IMR-90 (cell line): ENCODE results near the gene LIMCH1. TPM values are rescaled to one million over a fixed set of nuclear protein-coding genes. Genes with fewer than 3 reads are reported as not detected.

ENCODE experiments used
- ATAC-seq: fragments of 200-7000 bp; cut with Tn5 transposase; 2 replicates; pipeline ENCODE4 v1.9.1; 2020; ENCODE audit warnings: low read depth, mild to moderate bottlenecking, moderate library complexity
- BruUV-seq: library from RNA; stranded (reverse); fragments of 400-500 nt; replicated peaks from 2 replicates; lab custom pipeline; 2021; lab: Mats Ljungman, UMichigan
- CTCF ChIA-PET: fragments of 300-600 bp; formaldehyde crosslinking; extraction: SDS; loops from one replicate; lab custom pipeline; 2021; ENCODE audit warnings: antibody characterized with exemption; lab: Yijun Ruan, JAX
- POLR2A ChIA-PET: fragments of 300-600 bp; sonication (Branson Sonifier 250); formaldehyde crosslinking; loops from one replicate; lab custom pipeline; 2022; ENCODE audit warnings: antibody characterized with exemption; ENCODE audit not compliant: unreplicated experiment; lab: Charles Lee
- DNase-seq: peaks from one replicate; pipeline ENCODE4 v3.0.0; 2013
- H2AFZ ChIP-seq: replicated peaks from 2 replicates; pipeline ENCODE3; 2013; ENCODE audit warnings: low read length, mild to moderate bottlenecking; ENCODE audit not compliant: poor library complexity
- H2AK5ac ChIP-seq: 2 replicates; pipeline ENCODE4 v1.6.1; 2013; ENCODE audit warnings: low read depth, low read length, inconsistent platforms
- H2AK9ac ChIP-seq: replicated peaks from 2 replicates; pipeline ENCODE3; 2013; ENCODE audit warnings: mild to moderate bottlenecking, low read depth, low read length, moderate library complexity; ENCODE audit not compliant: poor library complexity
- H2BK120ac ChIP-seq: 2 replicates; pipeline ENCODE4 v1.6.1; 2013; ENCODE audit warnings: low read depth, low read length, inconsistent platforms
- H2BK15ac ChIP-seq: 3 replicates; pipeline ENCODE4 v1.6.1; 2013; ENCODE audit warnings: low read depth, low read length, inconsistent platforms
- H2BK20ac ChIP-seq: 2 replicates; pipeline ENCODE4 v1.6.1; 2013; ENCODE audit warnings: low read depth, mild to moderate bottlenecking, inconsistent platforms, low read length, moderate library complexity
- H2BK5ac ChIP-seq: 2 replicates; pipeline ENCODE4 v1.6.1; 2013; ENCODE audit warnings: mild to moderate bottlenecking, low read depth, low read length, inconsistent platforms; ENCODE audit not compliant: poor library complexity, severe bottlenecking
- H3K14ac ChIP-seq: replicated peaks from 2 replicates; pipeline ENCODE4 v1.6.1; 2013; ENCODE audit warnings: low read depth, low read length, inconsistent platforms
- H3K18ac ChIP-seq: 2 replicates; pipeline ENCODE4 v1.6.1; 2013; ENCODE audit warnings: low read depth, low read length, control low read depth
- H3K23ac ChIP-seq: 2 replicates; pipeline ENCODE4 v1.6.1; 2013; ENCODE audit warnings: low read depth, low read length, inconsistent platforms
- H3K27ac ChIP-seq: 2 replicates; pipeline ENCODE4 v1.5.1; 2013; ENCODE audit warnings: mild to moderate bottlenecking, control low read depth, low read length; ENCODE audit not compliant: insufficient read depth
- H3K27me3 ChIP-seq: 2 replicates; pipeline ENCODE4 v1.6.1; 2013; ENCODE audit warnings: low read length; ENCODE audit not compliant: control insufficient read depth, insufficient read depth
- H3K36me3 ChIP-seq: 2 replicates; pipeline ENCODE4 v1.6.1; 2013; ENCODE audit warnings: low read length, mixed read lengths; ENCODE audit not compliant: control insufficient read depth, insufficient read depth
- H3K4ac ChIP-seq: 2 replicates; pipeline ENCODE4 v1.6.1; 2013; ENCODE audit warnings: low read depth, low read length, inconsistent platforms
- H3K4me1 ChIP-seq: 2 replicates; pipeline ENCODE4 v1.6.1; 2013; ENCODE audit warnings: low read length, mixed read lengths; ENCODE audit not compliant: control insufficient read depth, insufficient read depth
- H3K4me2 ChIP-seq: 2 replicates; pipeline ENCODE4 v1.6.1; 2013; ENCODE audit warnings: low read depth, mild to moderate bottlenecking, control low read depth, low read length, moderate library complexity
- H3K4me3 ChIP-seq: 2 replicates; pipeline ENCODE4 v1.5.1; 2013; ENCODE audit warnings: low read depth, mild to moderate bottlenecking, control low read depth, low read length, moderate library complexity; ENCODE audit not compliant: insufficient read depth
- H3K56ac ChIP-seq: 2 replicates; pipeline ENCODE4 v1.6.1; 2013; ENCODE audit warnings: low read length, inconsistent platforms; ENCODE audit not compliant: insufficient read depth; ENCODE audit errors: extremely low read depth
- H3K79me1 ChIP-seq, 2 experiments: 2 replicates each; pipeline ENCODE4 v1.6.1; 2013; ENCODE audit warnings: low read length in 2 of 2, inconsistent platforms in 1 of 2, low read depth in 1 of 2
- H3K9ac ChIP-seq: 2 replicates; pipeline ENCODE4 v1.6.1; 2013; ENCODE audit warnings: low read depth, low read length, control low read depth
- H3K9me1 ChIP-seq: 2 replicates; pipeline ENCODE4 v1.6.1; 2013; ENCODE audit warnings: low read length, inconsistent platforms; ENCODE audit not compliant: insufficient read depth
- H3K9me3 ChIP-seq: 2 replicates; pipeline ENCODE4 v1.6.1; 2013; ENCODE audit warnings: low read length; ENCODE audit not compliant: control insufficient read depth, insufficient read depth
- H4K20me1 ChIP-seq: 2 replicates; pipeline ENCODE4 v1.6.1; 2013; ENCODE audit warnings: low read length, inconsistent platforms; ENCODE audit not compliant: insufficient read depth
- H4K5ac ChIP-seq: 2 replicates; pipeline ENCODE4 v1.6.1; 2013; ENCODE audit warnings: mild to moderate bottlenecking, low read depth, low read length, control low read depth
- H4K8ac ChIP-seq, 2 experiments: 2 replicates each; pipeline ENCODE4 v1.6.1; 2013; ENCODE audit warnings: low read depth in 2 of 2, low read length in 2 of 2, control low read depth in 1 of 2, inconsistent platforms in 1 of 2
- H4K91ac ChIP-seq: 2 replicates; pipeline ENCODE4 v1.6.1; 2013; ENCODE audit warnings: low read depth, low read length, inconsistent platforms; ENCODE audit not compliant: insufficient read depth
- BHLHE40 ChIP-seq: fragments of 150-350 bp; IDR thresholded peaks from 2 replicates; pipeline ENCODE4 v1.6.1; 2016; ENCODE audit warnings: mild to moderate bottlenecking, low read depth, low read length
- CEBPB ChIP-seq: IDR thresholded peaks from 2 replicates; pipeline ENCODE4 v1.6.1; 2012; ENCODE audit warnings: low read depth, low read length, improper control_type of control experiment
- CHD1 ChIP-seq: IDR thresholded peaks from 2 replicates; pipeline ENCODE4 v1.6.1; 2012; ENCODE audit warnings: low read depth, low read length, improper control_type of control experiment
- CTCF ChIP-seq: conservative IDR thresholded peaks from 2 replicates; pipeline ENCODE4 v1.5.1; 2012; ENCODE audit warnings: mild to moderate bottlenecking, low read depth, low read length, improper control_type of control experiment
- ELK1 ChIP-seq: fragments of 150-350 bp; IDR thresholded peaks from 2 replicates; pipeline ENCODE4 v1.6.1; 2016; ENCODE audit warnings: low read depth, mild to moderate bottlenecking, low read length, moderate library complexity, borderline replicate concordance
- FOS ChIP-seq: fragments of 150-350 bp; IDR thresholded peaks from 2 replicates; pipeline ENCODE4 v1.6.1; 2016; ENCODE audit warnings: low read depth, low read length
- MAFK ChIP-seq: IDR thresholded peaks from 2 replicates; pipeline ENCODE4 v1.6.1; 2012; ENCODE audit warnings: low read depth, low read length, improper control_type of control experiment
- MAZ ChIP-seq: IDR thresholded peaks from 2 replicates; pipeline ENCODE4 v1.6.1; 2012; ENCODE audit warnings: low read depth, mild to moderate bottlenecking, low read length, improper control_type of control experiment, moderate library complexity, borderline replicate concordance
- MXI1 ChIP-seq: IDR thresholded peaks from 2 replicates; pipeline ENCODE4 v1.6.1; 2012; ENCODE audit warnings: low read depth, mild to moderate bottlenecking, low read length, moderate library complexity, borderline replicate concordance
- NFE2L2 ChIP-seq: fragments of 150-350 bp; IDR thresholded peaks from 2 replicates; pipeline ENCODE4 v1.6.1; 2016; ENCODE audit warnings: low read depth, mild to moderate bottlenecking, low read length
- POLR2A ChIP-seq: IDR thresholded peaks from 2 replicates; pipeline ENCODE4 v1.6.1; 2012; ENCODE audit warnings: mild to moderate bottlenecking, low read depth, low read length
- RAD21 ChIP-seq: IDR thresholded peaks from 2 replicates; pipeline ENCODE4 v1.6.1; 2012; ENCODE audit warnings: low read length, improper control_type of control experiment
- RFX5 ChIP-seq: IDR thresholded peaks from 2 replicates; pipeline ENCODE4 v1.8.0; 2012; ENCODE audit warnings: low read depth, mild to moderate bottlenecking, low read length, moderate library complexity
- SMC3 ChIP-seq: fragments of 150-350 bp; IDR thresholded peaks from 2 replicates; pipeline ENCODE4 v1.6.1; 2016; ENCODE audit warnings: low read depth, mild to moderate bottlenecking, antibody characterized with exemption, low read length, moderate library complexity
- USF2 ChIP-seq: fragments of 150-350 bp; IDR thresholded peaks from 2 replicates; pipeline ENCODE4 v1.6.1; 2017; ENCODE audit warnings: mild to moderate bottlenecking, antibody characterized with exemption, low read length, low read depth
- WGBS, 2 experiments: methylation state at CpG; one replicate each; pipeline versions ENCODE4 v1.1.5 to v1.1.7; 2013; ENCODE audit warnings: missing lambda C conversion rate in 2 of 2; ENCODE audit not compliant: insufficient read length in 1 of 2; ENCODE audit errors: extremely low coverage in 2 of 2; 5-methylcytosine and 5-hydroxymethylcytosine counted together
- dilution Hi-C: fragments of 300-500 bp; cut with HindIII; formaldehyde crosslinking; loops from one replicate; pipeline ENCODE4 v1.14.3; 2018; ENCODE audit warnings: low sequenced_read_pairs; ENCODE audit not compliant: unreplicated experiment
- in situ Hi-C: fragments of 300-500 bp; cut with MboI; formaldehyde crosslinking; loops from 3 replicates; pipeline ENCODE4 v1.14.3; 2019; ENCODE audit warnings: low sequenced_read_pairs, inconsistent platforms, mixed read lengths
- intact Hi-C: fragments of 100-400 bp; cut with micrococcal nuclease; formaldehyde crosslinking; loops from 2 replicates; pipeline ENCODE4 v1.10.0; 2022
- polyA plus RNA-seq, 3 experiments: library from polyadenylated mRNA; depleted of rRNA; stranded (reverse); fragments of >200 nt; gene quantifications; 2 replicates each; pipeline ENCODE4 v1.2.3, GENCODE V29; 2012; ENCODE audit warnings: low replicate concordance in 1 of 3
- total RNA-seq: library from RNA; depleted of rRNA; stranded (reverse); fragments of >200 nt; gene quantifications from 2 replicates; pipeline ENCODE4 v1.2.3, GENCODE V29; 2012

LIMCH1 gene
- total and polyA plus RNA-seq, 2 of the 4 experiments (the other 2 are of a cell fraction): 0.89 to 2.9 TPM

- dilution Hi-C loops: no loop called here
- ChIA-PET CTCF (no interaction called here), POLR2A (no interaction called here)
- Histone ChIP-seq H4K91ac (no peak overlapping the region), H3K27ac (no peak overlapping the region), H3K4me1 (no peaks in the 10 kb centered on the region), H4K20me1 (no peaks in the 10 kb centered on the region), H3K9me1 (no peaks in the 10 kb centered on the region; the same call in 1 of the 2 replicates), H3K9me3 (no peaks in the 10 kb centered on the region), H3K18ac (no peak overlapping the region), H4K8ac (no peak overlapping the region; a peak in 1 of 4 replicates), H3K4ac (no peak overlapping the region), H3K23ac (no peak overlapping the region), H3K36me3 (no peaks in the 10 kb centered on the region), H3K4me3 (no peak overlapping the region), H2AFZ (no peak overlapping the region), H3K79me1 (no peaks in the 10 kb centered on the region), H2BK5ac (no peak overlapping the region), H2AK9ac (no peak overlapping the region), H3K56ac (no peak overlapping the region), H4K5ac (no peak overlapping the region), H2BK120ac (no peak overlapping the region), H3K14ac (no peak overlapping the region), H2BK15ac (no peak overlapping the region), H3K27me3 (no peaks in the 10 kb centered on the region; the same call in 1 of the 2 replicates), H2AK5ac (no peak overlapping the region), H2BK20ac (no peak overlapping the region), H3K9ac (no peak overlapping the region), H3K4me2 (no peak overlapping the region)
- TF ChIP-seq RAD21 (no peak), MAFK (no peak), CEBPB (no peak), FOS (no peak), MAZ (no peak), ELK1 (no peak), SMC3 (no peak), MXI1 (no peak), POLR2A (no peak), NFE2L2 (no peak), RFX5 (no peak), CHD1 (no peak), USF2 (no peak), BHLHE40 (no peak), CTCF (no peak)
- BruUV-seq: no TSS peak
- intact Hi-C loops: no loop called here
- DNase-seq (no peak), ATAC-seq (no peak)
- no CpG with 5 or more reads among the region's 4 CpGs for WGBS, 2 experiments
- in situ Hi-C loops: no loop called here
Observed at GRCh38 chr4:41580007-41580406, 42.0 kb downstream of the LIMCH1 start.
